Subcutaneous abdominal adipose tissue (tissue), 5 donors: Measurements from ENCODE around the gene TMEM86A.
A peak's percentile ranks its signal among the peaks of the same experiment; 100 is the strongest.

Experiments used
- H3K27ac ChIP-seq: one replicate; pipeline ENCODE4 v1.7.0; 2013; ENCODE audit warnings: low read depth, mild to moderate bottlenecking, inconsistent platforms, low read length, moderate library complexity
- H3K27me3 ChIP-seq, 5 donors: one replicate each; pipeline ENCODE4 v1.7.0; 2013; ENCODE audit warnings: low read length in 5 of 5, inconsistent platforms in 1 of 5; ENCODE audit not compliant: control insufficient read depth in 5 of 5, insufficient read depth in 4 of 5
- H3K36me3 ChIP-seq, 5 donors: one replicate each; pipeline ENCODE4 v1.7.0; 2013; ENCODE audit warnings: low read length in 5 of 5; ENCODE audit not compliant: control insufficient read depth in 5 of 5, insufficient read depth in 5 of 5
- H3K4me1 ChIP-seq, 5 donors: one replicate each; pipeline ENCODE4 v1.7.0; 2013; ENCODE audit warnings: low read length in 5 of 5, mild to moderate bottlenecking in 3 of 5, moderate library complexity in 1 of 5; ENCODE audit not compliant: control insufficient read depth in 5 of 5, insufficient read depth in 5 of 5
- H3K4me3 ChIP-seq, 5 donors: one replicate each; pipeline ENCODE4 v1.7.0; 2013; ENCODE audit warnings: low read length in 5 of 5, low read depth in 1 of 5
- H3K9ac ChIP-seq, 5 donors: one replicate each; pipeline ENCODE4 v1.7.0; 2013; ENCODE audit warnings: low read length in 5 of 5, mild to moderate bottlenecking in 4 of 5, moderate library complexity in 3 of 5
- H3K9me3 ChIP-seq, 5 donors: one replicate each; pipeline ENCODE4 v1.7.0; 2013; ENCODE audit warnings: low read length in 5 of 5; ENCODE audit not compliant: control insufficient read depth in 5 of 5
- donor health status: healthy.
- donor health status: healthy.
- donor health status: healthy.
- donor health status: healthy.
- donor health status: healthy.

The TMEM86A gene

DNA sequence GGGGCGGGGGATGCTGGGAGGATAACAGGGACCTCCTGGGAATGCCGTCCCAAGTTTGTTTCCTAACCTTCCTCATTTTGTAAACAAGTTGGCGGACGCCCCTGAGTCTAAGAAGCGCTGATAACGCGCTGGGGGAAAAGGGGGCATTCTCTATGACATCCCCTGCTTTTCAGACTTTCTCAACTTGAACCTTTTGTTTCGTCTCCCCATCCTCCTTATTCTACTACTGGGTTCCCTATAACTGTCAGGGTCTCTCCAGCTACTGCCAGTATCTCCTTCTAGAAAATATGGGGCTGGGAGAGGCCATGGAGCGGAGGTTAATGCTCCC is 654 bp downstream of the TMEM86A start:
- peak overlapping the region; percentile 60 for H3K27ac ChIP-seq
- peaks cover 10 to 42% (median 27%) of the 10 kb centered on the region in 5 donors for H3K4me1 ChIP-seq
- peak overlapping the region; percentile 66 to 74 (median 69) for H3K4me3 ChIP-seq
- H3K27me3 ChIP-seq, result no peaks in the 10 kb centered on the region
- peaks cover 0 to 25% (median 15%) of the 10 kb centered on the region in 5 donors for H3K36me3 ChIP-seq
- H3K9ac ChIP-seq, result peak overlapping the region in 4 of 5 donors; percentile 48 to 70 (median 64)
- H3K9me3 ChIP-seq, result no peaks in the 10 kb centered on the region

- Histone ChIP-seq H3K27ac (peak overlapping the region; percentile 60), H3K4me1 (peaks cover 10 to 48% (median 28%) of the 10 kb centered on the region in 5 donors), H3K36me3 (peaks cover 0 to 25% (median 15%) of the 10 kb centered on the region in 5 donors), H3K9ac (peak overlapping the region in 2 of 5 donors; percentile 62 to 70), H3K9me3 (no peaks in the 10 kb centered on the region), H3K4me3 (peak overlapping the region; percentile 66 to 74 (median 69)), H3K27me3 (no peaks in the 10 kb centered on the region)
These were observed 1.3 kb downstream of the TMEM86A start for GRCh38 chr11:18699848-18700261.

DNA sequence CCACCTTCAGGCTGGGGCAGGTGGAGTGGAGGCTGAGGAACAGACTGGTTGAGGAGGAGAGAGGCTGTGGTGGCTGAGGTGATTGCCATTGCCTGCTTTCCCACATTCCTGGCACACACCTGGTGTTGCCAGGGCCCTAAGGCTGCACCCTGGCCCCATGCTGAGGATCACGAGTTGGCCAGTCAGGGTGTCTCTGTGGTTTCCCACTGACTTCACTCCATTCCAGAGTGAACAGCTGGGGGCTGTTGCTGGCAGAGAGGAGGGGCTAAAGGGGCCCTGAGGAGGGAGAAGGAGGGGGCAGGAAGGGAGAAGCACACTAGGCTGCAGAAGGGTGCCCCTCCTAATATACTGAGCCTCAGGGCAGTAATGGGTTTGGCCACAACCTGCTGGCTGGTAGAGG is 1.8 kb downstream of the TMEM86A start:
- H3K9me3 ChIP-seq, result no peaks in the 10 kb centered on the region
- H3K9ac ChIP-seq, result no peak overlapping the region
- no peak overlapping the region for H3K27ac ChIP-seq
- peak overlapping the region in 3 of 5 donors; percentile 66 to 74 (median 72) for H3K4me3 ChIP-seq
- H3K4me1 ChIP-seq, result peaks cover 10 to 52% (median 33%) of the 10 kb centered on the region in 5 donors
- no peaks in the 10 kb centered on the region for H3K27me3 ChIP-seq
- H3K36me3 ChIP-seq, result peaks cover 0 to 25% (median 15%) of the 10 kb centered on the region in 5 donors

DNA sequence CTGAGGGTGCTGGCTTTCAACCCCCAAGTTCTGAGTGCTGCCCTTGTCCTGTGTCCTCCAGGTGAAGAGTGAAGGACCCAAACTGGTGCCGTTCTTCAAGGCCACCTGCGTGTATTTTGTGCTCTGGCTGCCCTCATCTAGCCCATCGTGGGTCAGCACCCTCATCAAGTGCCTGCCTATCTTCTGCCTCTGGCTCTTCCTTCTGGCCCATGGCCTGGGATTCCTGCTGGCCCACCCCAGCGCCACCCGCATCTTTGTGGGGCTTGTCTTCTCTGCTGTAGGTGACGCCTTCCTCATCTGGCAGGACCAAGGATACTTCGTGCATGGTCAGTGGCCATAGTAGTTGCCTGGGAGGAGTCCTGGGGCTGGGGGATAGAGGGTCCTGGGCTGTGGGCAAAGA is 2.3 kb downstream of the TMEM86A start:
- peaks cover 13 to 57% (median 38%) of the 10 kb centered on the region in 5 donors for H3K4me1 ChIP-seq
- H3K27ac ChIP-seq, result no peak overlapping the region

DNA sequence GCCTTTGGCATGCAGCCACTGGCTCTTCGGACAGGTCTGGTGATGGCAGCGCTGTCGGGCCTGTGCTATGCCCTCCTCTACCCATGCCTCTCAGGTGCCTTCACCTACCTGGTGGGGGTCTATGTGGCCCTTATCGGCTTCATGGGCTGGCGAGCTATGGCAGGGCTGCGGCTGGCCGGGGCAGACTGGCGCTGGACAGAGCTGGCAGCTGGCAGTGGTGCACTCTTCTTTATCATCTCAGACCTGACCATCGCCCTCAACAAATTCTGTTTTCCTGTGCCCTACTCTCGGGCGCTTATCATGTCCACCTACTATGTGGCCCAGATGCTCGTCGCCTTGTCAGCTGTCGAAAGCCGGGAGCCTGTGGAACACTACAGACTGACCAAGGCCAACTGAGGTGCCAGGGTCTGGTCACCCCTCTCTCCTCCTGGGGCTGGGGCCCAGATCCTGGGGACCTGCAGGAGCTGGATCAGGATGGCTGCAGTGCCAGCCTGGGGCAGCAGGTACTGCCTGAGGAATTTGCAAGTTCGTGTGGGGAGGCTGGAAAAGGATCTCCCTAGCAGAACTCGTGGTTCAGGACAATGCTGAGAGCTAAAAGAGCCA is 3.1 kb downstream of the TMEM86A start:
- Histone ChIP-seq H3K36me3 (peaks cover 0 to 25% (median 15%) of the 10 kb centered on the region in 5 donors), H3K4me3 (no peak overlapping the region), H3K9me3 (no peaks in the 10 kb centered on the region), H3K27ac (no peak overlapping the region), H3K4me1 (peaks cover 13 to 64% (median 45%) of the 10 kb centered on the region in 5 donors), H3K27me3 (no peaks in the 10 kb centered on the region), H3K9ac (no peak overlapping the region)

More for the DNA sequence above, 2.3 kb downstream of the TMEM86A start:
- Histone ChIP-seq H3K36me3 (peaks cover 0 to 25% (median 15%) of the 10 kb centered on the region in 5 donors), H3K9me3 (no peaks in the 10 kb centered on the region), H3K9ac (no peak overlapping the region), H3K27me3 (no peaks in the 10 kb centered on the region), H3K4me3 (peak overlapping the region in 1 of 5 donors; percentile 66)

DNA sequence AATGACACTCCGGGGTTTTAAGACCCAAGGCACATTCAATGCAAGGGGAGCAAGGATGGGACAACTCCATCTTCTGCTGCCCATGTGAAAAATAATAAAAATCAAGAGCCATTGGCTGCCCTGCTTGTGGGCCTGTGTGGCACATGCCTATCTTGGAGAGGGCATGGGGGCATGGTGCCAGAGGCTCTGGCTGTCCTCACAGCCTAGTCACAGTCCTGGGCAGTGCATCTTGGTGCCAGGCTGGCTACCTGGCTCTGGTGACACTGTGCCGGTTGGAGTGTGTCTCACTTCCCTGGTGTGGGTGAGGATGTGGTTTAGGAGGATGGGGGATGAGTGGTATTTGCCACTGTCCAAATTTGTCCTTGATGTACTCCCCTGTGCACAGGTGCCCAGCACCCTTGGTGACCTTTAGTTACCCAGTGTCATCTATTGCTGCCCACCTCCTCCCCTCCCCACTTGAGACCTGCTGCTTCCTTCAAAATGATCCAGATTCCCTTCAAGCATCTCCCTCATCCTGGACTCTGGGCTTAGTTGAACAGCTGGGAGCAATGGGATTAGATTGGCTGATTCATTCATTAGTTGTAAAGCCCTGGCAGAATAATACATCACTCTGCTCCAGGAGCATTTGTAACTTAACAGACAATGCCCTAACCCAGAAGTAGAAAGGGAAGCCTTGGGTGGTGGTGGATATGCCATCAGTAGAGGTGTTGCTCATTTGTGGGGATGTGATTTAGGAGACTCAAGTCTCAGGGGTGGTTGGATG is 4.6 kb downstream of the TMEM86A start:
- Histone ChIP-seq H3K27ac (no peak overlapping the region), H3K4me1 (peaks cover 13 to 63% (median 44%) of the 10 kb centered on the region in 5 donors), H3K9ac (no peak overlapping the region), H3K36me3 (peaks cover 0 to 25% (median 15%) of the 10 kb centered on the region in 5 donors), H3K27me3 (no peaks in the 10 kb centered on the region), H3K4me3 (no peak overlapping the region), H3K9me3 (no peaks in the 10 kb centered on the region)

DNA sequence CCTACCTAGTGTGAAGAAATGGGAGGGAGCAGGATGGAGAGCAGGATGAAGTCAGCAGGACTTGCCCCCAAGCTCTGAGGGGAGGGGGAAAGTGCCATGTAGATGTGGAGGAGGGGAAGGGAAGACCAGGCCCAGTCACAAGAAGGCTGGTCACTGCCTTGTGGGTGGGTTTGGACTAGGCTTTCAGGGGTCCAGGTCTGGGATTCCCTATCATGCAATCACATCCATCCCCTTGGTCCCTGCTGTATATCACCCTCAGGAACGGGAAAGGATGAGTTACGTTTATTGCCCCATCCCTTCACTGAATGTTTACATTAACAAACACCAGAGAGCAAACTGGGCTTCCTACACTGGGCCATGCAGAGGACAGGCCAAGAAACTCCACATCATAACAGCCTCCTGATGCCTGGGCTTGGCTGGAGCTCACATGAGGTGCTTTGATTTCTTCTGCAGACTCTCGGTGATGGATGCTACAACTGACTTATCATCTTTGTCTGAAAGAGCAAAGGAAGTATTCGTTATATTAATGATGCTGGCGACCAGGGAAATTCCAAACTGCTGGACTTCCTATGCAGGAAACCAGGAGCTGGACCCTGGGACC is 5.6 kb downstream of the TMEM86A start:
- H3K4me1 ChIP-seq, result peaks cover 13 to 58% (median 41%) of the 10 kb centered on the region in 5 donors
- peaks cover 0 to 25% (median 15%) of the 10 kb centered on the region in 5 donors for H3K36me3 ChIP-seq
- no peak overlapping the region for H3K4me3 ChIP-seq
- H3K9me3 ChIP-seq, result no peaks in the 10 kb centered on the region
- H3K27ac ChIP-seq, result no peak overlapping the region
- H3K9ac ChIP-seq, result peak overlapping the region in 1 of 5 donors; percentile 48
- H3K27me3 ChIP-seq, result no peaks in the 10 kb centered on the region

- no peak overlapping the region for H3K4me3 ChIP-seq
- peaks cover 0 to 25% (median 15%) of the 10 kb centered on the region in 5 donors for H3K36me3 ChIP-seq
- no peaks in the 10 kb centered on the region for H3K9me3 ChIP-seq
- H3K27me3 ChIP-seq, result no peaks in the 10 kb centered on the region
- no peak overlapping the region for H3K9ac ChIP-seq
- H3K27ac ChIP-seq, result no peak overlapping the region
- H3K4me1 ChIP-seq, result peaks cover 8 to 53% (median 36%) of the 10 kb centered on the region in 5 donors
These were observed 6.1 kb downstream of the TMEM86A start for GRCh38 chr11:18704698-18705097.

DNA sequence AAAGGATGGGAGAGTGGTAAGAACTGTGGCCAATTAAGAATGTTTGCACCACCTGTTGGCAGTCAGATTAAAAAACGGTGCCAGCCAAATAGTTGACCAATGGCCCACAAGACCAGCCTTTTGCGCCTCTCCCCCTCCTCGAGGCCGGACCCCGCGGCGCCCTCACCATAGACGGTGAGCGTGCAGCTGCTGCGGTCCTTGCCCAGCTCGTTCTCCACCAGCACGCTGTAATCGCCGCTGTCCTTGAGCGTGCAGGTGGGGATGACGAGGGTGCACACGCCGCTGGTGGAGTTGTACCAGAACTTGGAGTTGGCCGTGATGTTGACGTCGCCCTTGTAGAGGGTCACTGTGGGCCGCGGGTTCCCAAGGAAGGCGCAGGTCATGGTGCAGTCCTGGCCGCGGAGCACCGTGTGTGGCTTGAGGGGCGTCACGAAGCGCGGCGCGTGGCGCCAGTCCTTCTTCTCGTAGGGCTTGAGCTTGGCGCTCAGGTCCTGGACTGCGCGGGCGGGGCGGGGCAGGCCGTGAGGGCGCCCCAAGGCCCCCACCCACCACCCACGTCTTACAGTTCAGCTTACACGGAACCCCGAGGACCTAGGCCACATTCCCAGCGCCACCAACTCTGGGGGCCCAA is 7.2 kb downstream of the TMEM86A start:
- Histone ChIP-seq H3K27ac (no peak overlapping the region), H3K36me3 (peaks cover 0 to 25% (median 15%) of the 10 kb centered on the region in 5 donors), H3K9ac (peak overlapping the region in 3 of 5 donors; percentile 10 to 83 (median 59))

More for the DNA sequence above, 7.2 kb downstream of the TMEM86A start:
- H3K9me3 ChIP-seq, result no peaks in the 10 kb centered on the region
- H3K4me1 ChIP-seq, result peaks cover 3 to 42% (median 27%) of the 10 kb centered on the region in 5 donors
- H3K27me3 ChIP-seq, result no peaks in the 10 kb centered on the region
- peak overlapping the region in 4 of 5 donors; percentile 65 to 79 (median 75) for H3K4me3 ChIP-seq
